ENCODE results near the gene PHACTR3.

PHACTR3 gene

DNA sequence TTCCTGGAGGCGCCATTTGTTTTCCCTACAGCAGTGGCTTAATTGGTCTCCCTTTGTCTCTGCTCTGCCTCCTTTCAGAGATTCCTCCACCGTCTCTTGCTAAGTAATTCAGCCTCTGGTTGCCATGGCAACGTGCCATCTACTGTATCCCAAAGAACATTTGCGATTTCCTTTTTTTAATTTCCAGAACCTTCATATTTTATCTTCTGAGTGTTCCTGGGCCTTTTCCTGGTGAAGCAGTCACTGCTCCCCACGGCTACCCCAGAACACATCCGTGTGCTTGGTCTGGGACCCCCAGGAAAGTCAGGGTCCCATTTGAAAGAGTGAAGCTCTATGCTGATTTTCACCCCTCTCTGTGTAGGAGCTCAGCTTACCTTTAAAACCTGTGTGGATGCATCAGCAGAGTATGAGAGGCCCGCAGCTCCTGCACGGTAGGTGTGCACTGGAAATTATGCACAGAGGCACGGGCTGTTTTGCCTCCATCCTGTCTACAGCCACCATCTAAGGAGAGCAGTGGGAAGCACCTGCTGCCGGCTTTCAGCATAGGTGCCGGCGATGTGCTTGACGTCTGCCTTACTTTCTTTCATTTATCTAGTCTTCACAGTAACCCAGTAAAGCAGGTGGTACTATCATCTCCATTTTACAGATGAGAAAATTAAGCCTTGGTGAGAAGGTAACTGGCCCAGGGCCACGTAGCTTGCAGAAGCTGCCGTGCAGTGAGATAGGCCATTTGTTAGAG is 206.3 kb downstream of the PHACTR3 start:
- no peaks in the 10 kb centered on the region for H4K20me1 ChIP-seq (ENCODE audit: insufficient read depth, low read length)
- no peak overlapping the region for H3K4me2 ChIP-seq (ENCODE audit: low read depth, low read length)
- TF ChIP-seq, protein P1, sequence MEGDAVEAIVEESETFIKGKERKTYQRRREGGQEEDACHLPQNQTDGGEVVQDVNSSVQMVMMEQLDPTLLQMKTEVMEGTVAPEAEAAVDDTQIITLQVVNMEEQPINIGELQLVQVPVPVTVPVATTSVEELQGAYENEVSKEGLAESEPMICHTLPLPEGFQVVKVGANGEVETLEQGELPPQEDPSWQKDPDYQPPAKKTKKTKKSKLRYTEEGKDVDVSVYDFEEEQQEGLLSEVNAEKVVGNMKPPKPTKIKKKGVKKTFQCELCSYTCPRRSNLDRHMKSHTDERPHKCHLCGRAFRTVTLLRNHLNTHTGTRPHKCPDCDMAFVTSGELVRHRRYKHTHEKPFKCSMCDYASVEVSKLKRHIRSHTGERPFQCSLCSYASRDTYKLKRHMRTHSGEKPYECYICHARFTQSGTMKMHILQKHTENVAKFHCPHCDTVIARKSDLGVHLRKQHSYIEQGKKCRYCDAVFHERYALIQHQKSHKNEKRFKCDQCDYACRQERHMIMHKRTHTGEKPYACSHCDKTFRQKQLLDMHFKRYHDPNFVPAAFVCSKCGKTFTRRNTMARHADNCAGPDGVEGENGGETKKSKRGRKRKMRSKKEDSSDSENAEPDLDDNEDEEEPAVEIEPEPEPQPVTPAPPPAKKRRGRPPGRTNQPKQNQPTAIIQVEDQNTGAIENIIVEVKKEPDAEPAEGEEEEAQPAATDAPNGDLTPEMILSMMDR (IDR thresholded peaks at IDR 0.05; ENCODE audit: low read length): no peak
- no peak for TF ChIP-seq EZH2phosphoT487 (IDR thresholded peaks at IDR 0.05; ENCODE audit: low read length)
- TF ChIP-seq EZH2 (optimal IDR thresholded peaks at IDR 0.05; ENCODE audit: low read depth, low read length): no peak
- peaks cover 10% of the 10 kb centered on the region for H3K4me1 ChIP-seq (ENCODE audit: low read length)
- no peak overlapping the region for H3K9ac ChIP-seq (ENCODE audit: low read length)
- no peaks in the 10 kb centered on the region for H3K9me2 ChIP-seq (replicated peaks; ENCODE audit: insufficient read depth, low read length)
- H3K27me3 ChIP-seq (replicated peaks; ENCODE audit: insufficient read depth, low read length): no peaks in the 10 kb centered on the region
- H2AFZ ChIP-seq (ENCODE audit: low read length): no peak overlapping the region
- DNase-seq: no peak
- H3K79me2 ChIP-seq (ENCODE audit: low read length): no peaks in the 10 kb centered on the region
- peaks cover 5% of the 10 kb centered on the region for H3F3A ChIP-seq (ENCODE audit: insufficient read depth, low read length)
- H3K9me3 ChIP-seq (replicated peaks; ENCODE audit: insufficient read depth, low read length): no peaks in the 10 kb centered on the region
- H3K27ac ChIP-seq (ENCODE audit: low read length): no peak overlapping the region
- H3K4me3 ChIP-seq (ENCODE audit: low read length): no peak overlapping the region
- H3K36me3 ChIP-seq (replicated peaks; ENCODE audit: insufficient read depth, low read length): no peaks in the 10 kb centered on the region

DNA sequence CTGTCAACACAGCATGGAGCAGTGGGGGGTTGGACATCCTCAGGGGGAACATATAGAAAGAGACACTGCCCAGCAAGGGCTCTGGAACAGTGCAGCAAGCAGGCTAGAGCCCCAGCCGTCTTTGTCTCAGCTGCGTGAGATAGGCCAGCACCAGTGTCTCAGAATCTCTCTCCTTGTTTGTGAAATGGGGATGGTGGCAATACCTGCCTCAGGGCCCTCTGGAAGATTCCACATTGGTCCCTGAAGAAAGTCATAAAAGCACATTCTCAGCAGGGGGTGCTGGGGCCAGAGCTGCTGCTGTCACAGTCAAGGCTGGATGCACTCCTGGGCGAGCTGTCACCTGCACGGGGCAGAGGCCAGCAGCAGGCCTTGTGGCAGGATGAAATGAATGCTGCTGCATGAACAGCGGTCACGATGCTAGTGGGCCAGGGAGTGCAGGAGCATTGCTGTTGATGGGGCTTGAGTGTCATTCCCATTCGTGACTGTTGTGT is 207.4 kb downstream of the PHACTR3 start:
- H3K79me2 ChIP-seq (ENCODE audit: low read length): no peaks in the 10 kb centered on the region
- no peak overlapping the region for H2AFZ ChIP-seq (ENCODE audit: low read length)
- no peak overlapping the region for H3K27ac ChIP-seq (ENCODE audit: low read length)
- no peak for DNase-seq
- H3K4me1 ChIP-seq (ENCODE audit: low read length): peaks cover 10% of the 10 kb centered on the region
- TF ChIP-seq, protein P1 (IDR thresholded peaks at IDR 0.05; ENCODE audit: low read length): no peak
- TF ChIP-seq EZH2phosphoT487 (IDR thresholded peaks at IDR 0.05; ENCODE audit: low read length) (no peak), EZH2 (optimal IDR thresholded peaks at IDR 0.05; ENCODE audit: low read depth, low read length) (no peak)
- no peaks in the 10 kb centered on the region for H3K9me2 ChIP-seq (replicated peaks; ENCODE audit: insufficient read depth, low read length)
- no peaks in the 10 kb centered on the region for H3K36me3 ChIP-seq (replicated peaks; ENCODE audit: insufficient read depth, low read length)
- H3K4me2 ChIP-seq (ENCODE audit: low read depth, low read length): no peak overlapping the region
- no peak overlapping the region for H3K4me3 ChIP-seq (ENCODE audit: low read length)
- H3F3A ChIP-seq (ENCODE audit: insufficient read depth, low read length): peaks cover 5% of the 10 kb centered on the region
- H3K9me3 ChIP-seq (replicated peaks; ENCODE audit: insufficient read depth, low read length): no peaks in the 10 kb centered on the region
- no peaks in the 10 kb centered on the region for H4K20me1 ChIP-seq (ENCODE audit: insufficient read depth, low read length)
- no peak overlapping the region for H3K9ac ChIP-seq (ENCODE audit: low read length)
- H3K27me3 ChIP-seq (replicated peaks; ENCODE audit: insufficient read depth, low read length): no peaks in the 10 kb centered on the region

DNA sequence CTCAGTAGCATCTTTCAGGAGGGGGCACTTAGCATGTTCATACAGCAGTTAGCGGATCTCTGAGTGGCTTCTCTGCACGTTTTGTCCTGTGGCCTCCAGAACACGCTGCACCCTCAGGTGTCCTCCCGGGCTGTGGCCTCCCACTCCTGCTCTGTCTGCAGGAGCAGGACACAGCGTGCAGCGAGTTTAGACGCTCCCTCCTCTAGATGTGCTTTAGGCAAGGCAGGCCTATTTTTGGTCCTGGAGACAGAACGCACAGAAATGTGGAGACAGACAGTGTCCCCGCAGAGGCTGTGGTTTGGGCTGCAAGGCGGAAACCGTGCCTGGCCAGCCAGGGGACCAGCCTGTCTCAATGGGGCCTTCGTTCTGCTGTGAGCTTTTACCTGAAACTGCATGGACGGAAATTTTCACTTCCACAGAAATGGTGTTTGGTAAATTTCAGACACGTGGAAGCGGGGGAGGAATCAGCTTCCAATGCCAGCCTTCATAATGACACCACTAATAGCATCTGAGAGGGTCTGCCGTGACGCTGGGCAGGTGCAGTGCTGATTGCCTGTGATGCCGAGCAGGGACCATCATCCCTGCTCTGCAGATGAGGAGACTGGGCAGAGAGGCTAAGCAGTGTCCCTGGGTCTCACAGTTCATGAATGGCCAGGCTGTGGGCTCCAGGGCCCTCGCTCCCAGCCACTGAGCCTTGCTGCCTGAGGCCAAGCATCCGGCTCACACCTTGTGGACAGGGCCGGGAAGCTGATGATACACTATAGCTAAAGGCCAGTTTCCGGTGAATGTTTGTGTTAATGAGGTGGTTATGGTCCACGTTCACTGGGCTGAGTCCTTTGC is 208.2 kb downstream of the PHACTR3 start:
- H3K79me2 ChIP-seq (ENCODE audit: low read length): no peaks in the 10 kb centered on the region
- DNase-seq: no peak
- H3K9me2 ChIP-seq (replicated peaks; ENCODE audit: insufficient read depth, low read length): no peaks in the 10 kb centered on the region
- H2AFZ ChIP-seq (ENCODE audit: low read length): no peak overlapping the region
- TF ChIP-seq, protein P1 (IDR thresholded peaks at IDR 0.05; ENCODE audit: low read length): no peak
- no peak for TF ChIP-seq EZH2 (optimal IDR thresholded peaks at IDR 0.05; ENCODE audit: low read depth, low read length)
- H3K9me3 ChIP-seq (replicated peaks; ENCODE audit: insufficient read depth, low read length): no peaks in the 10 kb centered on the region
- no peak overlapping the region for H3K27ac ChIP-seq (ENCODE audit: low read length)
- peaks cover 10% of the 10 kb centered on the region for H3K4me1 ChIP-seq (ENCODE audit: low read length)
- no peak overlapping the region for H3K4me2 ChIP-seq (ENCODE audit: low read depth, low read length)
- H3K36me3 ChIP-seq (replicated peaks; ENCODE audit: insufficient read depth, low read length): no peaks in the 10 kb centered on the region
- H3F3A ChIP-seq (ENCODE audit: insufficient read depth, low read length): peaks cover 5% of the 10 kb centered on the region
- H3K27me3 ChIP-seq (replicated peaks; ENCODE audit: insufficient read depth, low read length): no peaks in the 10 kb centered on the region
- H3K9ac ChIP-seq (ENCODE audit: low read length): no peak overlapping the region
- no peak overlapping the region for H3K4me3 ChIP-seq (ENCODE audit: low read length)
- no peaks in the 10 kb centered on the region for H4K20me1 ChIP-seq (ENCODE audit: insufficient read depth, low read length)

Measured in MM.1S (cell line).